Effector memory CD4-positive, alpha-beta T cell (primary cell): ENCODE results near the gene CDKN2AIPNL.

ENCODE experiments used
- DNase-seq, 3 donors: peaks; one replicate each; pipeline ENCODE4 v3.0.0-alpha.2; 2020
- H3K27ac ChIP-seq: 2 replicates; pipeline ENCODE4 v1.7.0; 2013; ENCODE audit warnings: mild to moderate bottlenecking, low read length, moderate library complexity; ENCODE audit not compliant: insufficient read depth, poor library complexity, severe bottlenecking
- H3K27me3 ChIP-seq: replicated peaks from 2 replicates; pipeline ENCODE4 v1.7.0; 2013; ENCODE audit warnings: mild to moderate bottlenecking, low read length; ENCODE audit not compliant: insufficient read depth, control insufficient read depth, poor library complexity, severe bottlenecking
- H3K36me3 ChIP-seq: 2 replicates; pipeline ENCODE4 v1.7.0; 2013; ENCODE audit warnings: mild to moderate bottlenecking, low read length, moderate library complexity; ENCODE audit not compliant: control insufficient read depth, insufficient read depth
- H3K4me1 ChIP-seq: 2 replicates; pipeline ENCODE4 v1.7.0; 2013; ENCODE audit warnings: low read length, mild to moderate bottlenecking; ENCODE audit not compliant: control insufficient read depth, insufficient read depth, poor library complexity, severe bottlenecking
- H3K4me3 ChIP-seq: 2 replicates; pipeline ENCODE4 v1.7.0; 2013; ENCODE audit warnings: low read length, low read depth, mild to moderate bottlenecking; ENCODE audit not compliant: insufficient read depth, poor library complexity, severe bottlenecking
- H3K9me3 ChIP-seq: 2 replicates; pipeline ENCODE4 v1.7.0; 2013; ENCODE audit warnings: mild to moderate bottlenecking, low read length, moderate library complexity; ENCODE audit not compliant: control insufficient read depth
- total RNA-seq, 3 donors: gene quantifications; one replicate each; lab custom pipeline; 2026; lab: John Stamatoyannopoulos, UW

Gene CDKN2AIPNL
- 7.5 to 12.6 (median 10.8) reads per million in 3 donors for total RNA-seq

- Histone ChIP-seq H3K9me3 (no peaks in the 10 kb centered on the region), H3K4me3 (peak within 1 kb of the TSS; percentile 79), H3K27me3 (no peaks in the 10 kb centered on the region), H3K4me1 (peaks cover 12% of the 10 kb centered on the region), H3K27ac (peak within 1 kb of the TSS; percentile 69), H3K36me3 (no peaks in the 10 kb centered on the region)
- peak; percentile 75 to 77 (median 76) for DNase-seq
These were observed at the start of gene CDKN2AIPNL for GRCh38 chr5:134411546-134412266. Gene CDKN2AIPNL (minus strand): TSS chr5:134411881. CDS start chr5:134411854, 27 bp downstream.

GRCh38 chr5:134460551-134460950 is 48.9 kb upstream of the CDKN2AIPNL start:
- H3K4me3 ChIP-seq: no peak overlapping the region
- no peaks in the 10 kb centered on the region for H3K36me3 ChIP-seq
- DNase-seq: no peak
- no peaks in the 10 kb centered on the region for H3K27me3 ChIP-seq
- H3K4me1 ChIP-seq: peaks cover 4% of the 10 kb centered on the region
- H3K9me3 ChIP-seq: no peaks in the 10 kb centered on the region
- H3K27ac ChIP-seq: no peak overlapping the region

- H3K36me3 ChIP-seq: no peaks in the 10 kb centered on the region
- no peak for DNase-seq
- H3K9me3 ChIP-seq: no peaks in the 10 kb centered on the region
- H3K27ac ChIP-seq: no peak overlapping the region
- H3K4me1 ChIP-seq: no peaks in the 10 kb centered on the region
- H3K4me3 ChIP-seq: no peak overlapping the region
- no peaks in the 10 kb centered on the region for H3K27me3 ChIP-seq
These were observed 47.8 kb upstream of the CDKN2AIPNL start for GRCh38 chr5:134459491-134459890.

GRCh38 chr5:134459010-134459403 is 47.3 kb upstream of the CDKN2AIPNL start:
- Histone ChIP-seq H3K9me3 (no peaks in the 10 kb centered on the region), H3K27ac (no peak overlapping the region), H3K4me3 (no peak overlapping the region), H3K36me3 (no peaks in the 10 kb centered on the region), H3K4me1 (no peaks in the 10 kb centered on the region), H3K27me3 (no peaks in the 10 kb centered on the region)
- DNase-seq: no peak

- Histone ChIP-seq H3K4me3 (no peak overlapping the region), H3K27ac (no peak overlapping the region), H3K9me3 (no peaks in the 10 kb centered on the region), H3K36me3 (no peaks in the 10 kb centered on the region), H3K27me3 (no peaks in the 10 kb centered on the region), H3K4me1 (no peaks in the 10 kb centered on the region)
- no peak for DNase-seq
These were observed 46.7 kb upstream of the CDKN2AIPNL start for GRCh38 chr5:134458234-134459009.

GRCh38 chr5:134457801-134458200 is 46.1 kb upstream of the CDKN2AIPNL start:
- no peaks in the 10 kb centered on the region for H3K9me3 ChIP-seq
- H3K4me1 ChIP-seq: no peaks in the 10 kb centered on the region
- DNase-seq: no peak
- no peaks in the 10 kb centered on the region for H3K36me3 ChIP-seq
- no peak overlapping the region for H3K4me3 ChIP-seq
- H3K27ac ChIP-seq: no peak overlapping the region
- no peaks in the 10 kb centered on the region for H3K27me3 ChIP-seq

- Histone ChIP-seq H3K4me3 (no peak overlapping the region), H3K27me3 (no peaks in the 10 kb centered on the region), H3K27ac (no peak overlapping the region), H3K36me3 (no peaks in the 10 kb centered on the region), H3K9me3 (no peaks in the 10 kb centered on the region), H3K4me1 (no peaks in the 10 kb centered on the region)
- no peak for DNase-seq
These were observed 45.1 kb upstream of the CDKN2AIPNL start for GRCh38 chr5:134456825-134457224.

GRCh38 chr5:134455466-134455865 is 43.8 kb upstream of the CDKN2AIPNL start:
- Histone ChIP-seq H3K27me3 (no peaks in the 10 kb centered on the region), H3K36me3 (no peaks in the 10 kb centered on the region), H3K27ac (no peak overlapping the region), H3K9me3 (no peaks in the 10 kb centered on the region), H3K4me3 (no peak overlapping the region), H3K4me1 (no peaks in the 10 kb centered on the region)
- no peak for DNase-seq

GRCh38 chr5:134453016-134453415 is 41.3 kb upstream of the CDKN2AIPNL start:
- DNase-seq: no peak
- no peaks in the 10 kb centered on the region for H3K27me3 ChIP-seq
- H3K4me1 ChIP-seq: no peaks in the 10 kb centered on the region
- no peak overlapping the region for H3K4me3 ChIP-seq
- no peaks in the 10 kb centered on the region for H3K9me3 ChIP-seq
- no peaks in the 10 kb centered on the region for H3K36me3 ChIP-seq
- no peak overlapping the region for H3K27ac ChIP-seq

GRCh38 chr5:134451936-134452505 is 40.3 kb upstream of the CDKN2AIPNL start:
- Histone ChIP-seq H3K27ac (no peak overlapping the region), H3K27me3 (no peaks in the 10 kb centered on the region), H3K9me3 (no peaks in the 10 kb centered on the region), H3K4me3 (no peak overlapping the region), H3K36me3 (no peaks in the 10 kb centered on the region), H3K4me1 (no peaks in the 10 kb centered on the region)
- DNase-seq: no peak
